PFSK-1 (cell line): ENCODE results near the gene CHST3.

ENCODE experiments used
- POLR2AphosphoS5 ChIP-seq: IDR thresholded peaks from 2 replicates; pipeline ENCODE4 v1.6.1; 2012; ENCODE audit warnings: low read depth, mild to moderate bottlenecking, control low read depth, low read length, moderate library complexity
- REST ChIP-seq, 2 experiments: IDR thresholded peaks; 2 replicates each; pipeline versions ENCODE4 v1.6.1 to v1.8.0; 2011 to 2012; ENCODE audit warnings: low read depth in 2 of 2, low read length in 2 of 2, control low read depth in 1 of 2, inconsistent platforms in 1 of 2, mild to moderate bottlenecking in 1 of 2, moderate library complexity in 1 of 2; ENCODE audit not compliant: insufficient read depth in 1 of 2

GRCh38 chr10:71980181-71981014 lies 16.2 kb downstream of the CHST3 start:
- no peak for TF ChIP-seq POLR2AphosphoS5
- no peak for TF ChIP-seq REST (IDR thresholded peaks at IDR 0.05; ENCODE audit: insufficient read depth in 1 of 2, low read depth in 2 of 2, low read length in 2 of 2)
